K562 (cell line): ENCODE measurements around the gene ROBO2. TPM values are rescaled to one million over a fixed set of nuclear protein-coding genes. Genes with fewer than 3 reads are reported as not detected.

Source experiments
- ATAC-seq: fragments of 200-7000 bp; cut with Tn5 transposase; 3 replicates; pipeline ENCODE4 v1.9.1; 2020; ENCODE audit warnings: moderate library complexity
- BruUV-seq: library from RNA; stranded (reverse); fragments of 400-500 nt; replicated peaks from 2 replicates; lab custom pipeline; 2021; lab: Mats Ljungman, UMichigan
- CTCF ChIA-PET: fragments of 300-600 bp; formaldehyde crosslinking; extraction: SDS; loops from one replicate; lab custom pipeline; 2021; ENCODE audit warnings: low intra/inter-chr PET ratio; lab: Yijun Ruan, JAX
- POLR2A ChIA-PET: fragments of 300-600, 350-650 bp; sonication (Branson Sonifier 250); formaldehyde crosslinking; extraction: SDS; loops from one replicate; lab custom pipeline; 2021; ENCODE audit warnings: antibody characterized with exemption, inconsistent platforms; lab: Yijun Ruan, JAX
- DNase-seq, 4 experiments: peaks; one replicate each; pipeline versions ENCODE4 v3.0.0 to v3.0.0-alpha.2; 2011 to 2018; ENCODE audit warnings: low spot score in 3 of 4, mixed read lengths in 3 of 4; ENCODE audit errors: extremely low read depth in 1 of 4
- FAIRE-seq: peaks from 2 replicates; lab custom pipeline; 2011; peaks lifted over from hg19 to GRCh38; lab: Jason Lieb, UNC
- H2AFZ ChIP-seq: 2 replicates; pipeline ENCODE4 v1.6.0; 2011; ENCODE audit warnings: low read depth, low read length, control low read depth, inconsistent platforms
- H3K27ac ChIP-seq: fragments of 200-600 bp; 3 replicates; pipeline ENCODE4 v1.8.0; 2011; ENCODE audit warnings: low read depth, mild to moderate bottlenecking, control low read depth, inconsistent platforms, low read length, moderate library complexity, mixed read lengths; ENCODE audit errors: extremely low read depth
- H3K27me3 ChIP-seq, 2 experiments: fragments of 300-600 bp in 1 of 2; 2 replicates in 1 of 2; 3 replicates in 1 of 2; pipeline versions ENCODE4 v1.6.0 to v1.8.0; 2011; ENCODE audit warnings: inconsistent platforms in 2 of 2, low read length in 2 of 2, mild to moderate bottlenecking in 1 of 2, mixed read lengths in 1 of 2, moderate library complexity in 1 of 2; ENCODE audit not compliant: control insufficient read depth in 2 of 2, insufficient read depth in 2 of 2
- H3K36me3 ChIP-seq: fragments of 300-600 bp; 3 replicates; pipeline ENCODE4 v1.8.0; 2011; ENCODE audit warnings: mild to moderate bottlenecking, low read length, inconsistent platforms; ENCODE audit not compliant: control insufficient read depth, insufficient read depth
- H3K4me1 ChIP-seq, 2 experiments: fragments of 200-600 bp in 1 of 2; replicated peaks in 1 of 2; 2 replicates in 1 of 2; 3 replicates in 1 of 2; pipeline versions ENCODE4 v1.5.1 to v1.8.0; 2011; ENCODE audit warnings: inconsistent platforms in 2 of 2, low read length in 2 of 2, mild to moderate bottlenecking in 1 of 2, mixed read lengths in 1 of 2, moderate library complexity in 1 of 2; ENCODE audit not compliant: control insufficient read depth in 2 of 2, insufficient read depth in 2 of 2
- H3K4me2 ChIP-seq: 2 replicates; pipeline ENCODE4 v1.6.1; 2011; ENCODE audit warnings: low read length, control low read depth, inconsistent platforms, mixed read lengths; ENCODE audit not compliant: insufficient read depth
- H3K4me3 ChIP-seq: fragments of 200-600 bp; sonication (generic), shearing (Covaris generic); 2 replicates; pipeline ENCODE4 v1.5.1; 2016; ENCODE audit warnings: control low read depth, inconsistent platforms
- H3K79me2 ChIP-seq: fragments of 200-600 bp; 3 replicates; pipeline ENCODE4 v1.8.0; 2011; ENCODE audit warnings: low read length, inconsistent platforms; ENCODE audit not compliant: control insufficient read depth, insufficient read depth
- H3K9ac ChIP-seq, 2 experiments: 2 replicates each; pipeline versions ENCODE4 v1.6.0 to v1.6.1; 2011; ENCODE audit warnings: low read depth in 2 of 2, low read length in 2 of 2, control low read depth in 1 of 2, inconsistent platforms in 1 of 2, mild to moderate bottlenecking in 1 of 2, mixed read lengths in 1 of 2; ENCODE audit not compliant: insufficient read depth in 1 of 2
- H3K9me1 ChIP-seq: one replicate; pipeline ENCODE4 v1.6.0; 2011; ENCODE audit warnings: inconsistent platforms, mild to moderate bottlenecking, low read length, moderate library complexity; ENCODE audit not compliant: control insufficient read depth, insufficient read depth
- H3K9me3 ChIP-seq: replicated peaks from 2 replicates; pipeline ENCODE4 v1.5.1; 2011; ENCODE audit warnings: low read depth, low read length, inconsistent platforms; ENCODE audit not compliant: control insufficient read depth, insufficient read depth
- H4K20me1 ChIP-seq: replicated peaks from 2 replicates; pipeline ENCODE4 v1.6.1; 2011; ENCODE audit warnings: low read length, inconsistent platforms, mixed read lengths; ENCODE audit not compliant: control insufficient read depth, insufficient read depth
- CREM ChIP-seq: IDR thresholded peaks from 2 replicates; pipeline ENCODE4 v1.6.1; 2014; ENCODE audit warnings: antibody characterized with exemption, low read depth
- CTBP1 ChIP-seq: fragments of 450-650 bp; IDR thresholded peaks from 2 replicates; pipeline ENCODE4 v1.6.1; 2016; ENCODE audit warnings: borderline replicate concordance
- DPF2 ChIP-seq: fragments of 450-650 bp; IDR thresholded peaks from 2 replicates; pipeline ENCODE4 v1.6.1; 2016
- ELK3 ChIP-seq: fragments of 450-650 bp; formaldehyde crosslinking; IDR thresholded peaks from 2 replicates; pipeline ENCODE4 v1.4.0; 2020; ENCODE audit warnings: mild to moderate bottlenecking
- FOXK2 ChIP-seq, 2 experiments: fragments of 450-650 bp; IDR thresholded peaks in 1 of 2; conservative IDR thresholded peaks in 1 of 2; 2 replicates each; pipeline ENCODE4 v1.6.1; 2016; ENCODE audit warnings: low read depth in 2 of 2, mild to moderate bottlenecking in 1 of 2
- HNRNPUL1 ChIP-seq: fragments of 200-400 bp; formaldehyde crosslinking; IDR thresholded peaks from 2 replicates; pipeline ENCODE4 v1.6.1; 2017; ENCODE audit warnings: low read length
- KLF1 ChIP-seq: fragments of 450-650 bp; IDR thresholded peaks from 2 replicates; pipeline ENCODE4 v1.6.1; 2016; ENCODE audit warnings: missing genetic modification characterization, missing compliant biosample characterization
- LEF1 ChIP-seq: fragments of 450-650 bp; IDR thresholded peaks from 2 replicates; pipeline ENCODE4 v1.6.1; 2016; ENCODE audit warnings: mild to moderate bottlenecking
- MECOM ChIP-seq: fragments of 250-450 bp; sonication (Bioruptor Pico); IDR thresholded peaks from 2 replicates; pipeline ENCODE4 v1.8.0; 2022; ENCODE audit warnings: inconsistent platforms
- MYBL2 ChIP-seq, 2 experiments: fragments of 450-650 bp in 1 of 2; sonication (generic) in 1 of 2; formaldehyde crosslinking in 1 of 2; IDR thresholded peaks; 2 replicates each; pipeline versions ENCODE4 v1.6.1 to v1.8.1; 2017 to 2022; ENCODE audit warnings: borderline replicate concordance in 1 of 2, inconsistent platforms in 1 of 2, low read depth in 1 of 2, mild to moderate bottlenecking in 1 of 2, missing genetic modification reagents in 1 of 2, moderate library complexity in 1 of 2
- NFYB ChIP-seq: IDR thresholded peaks from 2 replicates; pipeline ENCODE4 v1.6.1; 2011; ENCODE audit warnings: mild to moderate bottlenecking, moderate library complexity; ENCODE audit not compliant: insufficient read length; ENCODE audit errors: extremely low read depth
- NR2C1 ChIP-seq, 2 experiments: fragments of 450-650 bp; IDR thresholded peaks; 2 replicates each; pipeline ENCODE4 v1.6.1; 2017; ENCODE audit warnings: mild to moderate bottlenecking in 2 of 2, antibody characterized with exemption in 1 of 2, inconsistent platforms in 1 of 2, missing compliant biosample characterization in 1 of 2, missing genetic modification characterization in 1 of 2
- PBX2 ChIP-seq, 2 experiments: IDR thresholded peaks in 1 of 2; conservative IDR thresholded peaks in 1 of 2; 2 replicates each; pipeline ENCODE4 v1.6.1; 2016; ENCODE audit warnings: low read depth in 2 of 2, mild to moderate bottlenecking in 1 of 2, missing compliant biosample characterization in 1 of 2, missing genetic modification characterization in 1 of 2, moderate library complexity in 1 of 2
- STAG1 ChIP-seq: sonication (generic); formaldehyde crosslinking; IDR thresholded peaks from 2 replicates; pipeline ENCODE4 v1.5.0; 2020; ENCODE audit warnings: missing genetic modification reagents, borderline replicate concordance
- TAF7 ChIP-seq: fragments of 450-650 bp; IDR thresholded peaks from 2 replicates; pipeline ENCODE4 v1.6.1; 2016; ENCODE audit warnings: missing genetic modification characterization, missing compliant biosample characterization
- ZNF124 ChIP-seq: sonication (generic); formaldehyde crosslinking; IDR thresholded peaks from 2 replicates; pipeline ENCODE4 v1.8.1; 2022; ENCODE audit warnings: missing genetic modification reagents
- ZNF512 ChIP-seq: IDR thresholded peaks from 2 replicates; pipeline ENCODE4 v1.6.1; 2016; ENCODE audit warnings: missing genetic modification characterization, missing compliant biosample characterization
- WGBS: fragments of 100-300 bp; shearing (Covaris generic); methylation state at CpG from one replicate; pipeline ENCODE4 v1.1.6; 2016; ENCODE audit warnings: low coverage, mixed read lengths; ENCODE audit not compliant: insufficient coverage; ENCODE audit errors: missing lambda C conversion rate; 5-methylcytosine and 5-hydroxymethylcytosine counted together
- in situ Hi-C: fragments of 300-500 bp; cut with MboI; formaldehyde crosslinking; loops from 4 replicates; pipeline ENCODE4 v1.15.0; 2018; ENCODE audit warnings: inconsistent platforms, mixed read lengths
- intact Hi-C: fragments of 100-400 bp; cut with micrococcal nuclease; formaldehyde crosslinking; loops from 2 replicates; pipeline ENCODE4 v1.14.2; 2022
- polyA plus RNA-seq, 8 experiments: library from polyadenylated mRNA; depleted of rRNA in 4 of 8; stranded (reverse) in 5 of 8; unstranded in 3 of 8; fragments of >200 nt; fragmentation: Nextera tagmentation in 2 of 8; fragmentation: Illumina TruSeq in 1 of 8; extraction: Ambion mirVana in 2 of 8; extraction: Trizol in 1 of 8; gene quantifications; 2 replicates each; pipeline versions ENCODE4 v1.2.1 to v1.2.3, GENCODE V29; 2011 to 2014; ENCODE audit warnings: inconsistent platforms in 1 of 8, missing spikeins in 1 of 8
- total RNA-seq, 7 experiments: library from RNA; depleted of rRNA in 6 of 7; stranded (reverse); fragments of >200 nt in 6 of 7; fragmentation: Illumina TruSeq in 2 of 7; extraction: Trizol in 2 of 7; gene quantifications; 2 replicates each; pipeline versions ENCODE4 v1.2.1 to v1.2.3, GENCODE V29; 2011 to 2021; ENCODE audit warnings: low replicate concordance in 1 of 7

ROBO2 gene
- total and polyA plus RNA-seq, 9 of the 15 experiments (the other 6 are each of a cell fraction or from before 2014, with no cell fraction given) = 0.84 to 3.0 (median 1.7) TPM

- peak; percentile 88 for ATAC-seq
- TF ChIP-seq DPF2 (peak; percentile 66), KLF1 (tag) (no peak), LEF1 (peak; percentile 72; the same call in 1 of the 2 replicates), CREM (peak; percentile 48; the same call in 1 of the 2 replicates), MYBL2 (IDR thresholded peaks at IDR 0.05; ENCODE audit: low read depth) (peak; percentile 80), MYBL2 (CRISPR knock-in tag; IDR thresholded peaks at IDR 0.05; ENCODE audit: borderline replicate concordance) (no peak), CTBP1 (peak; percentile 58; the same call in 1 of the 2 replicates), NFYB (no peak), MECOM (CRISPR knock-in tag) (peak; percentile 76; the same call in 1 of the 2 replicates), TAF7 (no peak), HNRNPUL1 (no peak), FOXK2 (conservative IDR thresholded peaks at IDR 0.05 in 1 of 2, IDR thresholded peaks at IDR 0.05 in 1 of 2; ENCODE audit: low read depth in 2 of 2) (0 out of 4 replicates have a peak, but pooled peaks of 1 of the 2 experiments have one; percentile 11), NR2C1 (IDR thresholded peaks at IDR 0.05) (0 out of 2 replicates have a peak, but pooled peaks have one; percentile 11), NR2C1 (tag; IDR thresholded peaks at IDR 0.05) (no peak), ZNF512 (tag) (no peak), STAG1 (no peak), ZNF124 (CRISPR knock-in tag) (no peak), ELK3 (no peak), PBX2 (CRISPR knock-in tag; IDR thresholded peaks at IDR 0.05; ENCODE audit: low read depth) (no peak), PBX2 (tag; conservative IDR thresholded peaks at IDR 0.05; ENCODE audit: low read depth) (peak; percentile 53; the same call in 1 of the 2 replicates)
Observed at GRCh38 chr3:77179762-77180161, 139.9 kb downstream of the ROBO2 start.

More at GRCh38 chr3:77179762-77180161, 139.9 kb downstream of the ROBO2 start:
- WGBS = 0% methylated on average over 5 of the region's 5 CpGs
- Histone ChIP-seq H3K9me1 (no peaks in the 10 kb centered on the region), H3K36me3 (no peaks in the 10 kb centered on the region), H3K4me2 (peak overlapping the region; percentile 32; the same call in 1 of the 2 replicates), H3K4me3 (no peak overlapping the region), H3K27me3 (no peaks in the 10 kb centered on the region), H3K9ac (no peak overlapping the region), H3K9me3 (no peaks in the 10 kb centered on the region), H2AFZ (0 out of 2 replicates have a peak overlapping the region, but pooled peaks have one; percentile 44), H3K27ac (peak overlapping the region; percentile 77), H3K79me2 (no peaks in the 10 kb centered on the region), H4K20me1 (no peaks in the 10 kb centered on the region), H3K4me1 (peaks cover 0 to 4% of the 10 kb centered on the region in 2 experiments; a peak in 1 of 5 replicates)
- ChIA-PET POLR2A (no interaction called here), CTCF (no interaction called here)
- peak; percentile 40 to 79 (median 56) for DNase-seq
- intact Hi-C loops = loop anchor here (5.0 kb wide), 1 partner anchor 78 kb away; no protein-coding TSS in a partner anchor
- BruUV-seq = no TSS peak
- peak; percentile 92 for FAIRE-seq
- in situ Hi-C loops = no loop called here
